GM18951 (cell line): ENCODE measurements around the gene TAS1R1.

Experiments
- POLR2A ChIP-seq: IDR thresholded peaks from 4 replicates; pipeline ENCODE4 v1.6.1; 2011; ENCODE audit warnings: mild to moderate bottlenecking; ENCODE audit not compliant: insufficient read length, insufficient read depth; ENCODE audit errors: extremely low read depth
- in situ Hi-C: fragments of 300-500 bp; cut with MboI; formaldehyde crosslinking; loops from one replicate; pipeline ENCODE4 v1.12.0; 2022; ENCODE audit warnings: low sequenced_read_pairs, mixed read lengths, inconsistent platforms; ENCODE audit not compliant: unreplicated experiment

Gene TAS1R1

DNA sequence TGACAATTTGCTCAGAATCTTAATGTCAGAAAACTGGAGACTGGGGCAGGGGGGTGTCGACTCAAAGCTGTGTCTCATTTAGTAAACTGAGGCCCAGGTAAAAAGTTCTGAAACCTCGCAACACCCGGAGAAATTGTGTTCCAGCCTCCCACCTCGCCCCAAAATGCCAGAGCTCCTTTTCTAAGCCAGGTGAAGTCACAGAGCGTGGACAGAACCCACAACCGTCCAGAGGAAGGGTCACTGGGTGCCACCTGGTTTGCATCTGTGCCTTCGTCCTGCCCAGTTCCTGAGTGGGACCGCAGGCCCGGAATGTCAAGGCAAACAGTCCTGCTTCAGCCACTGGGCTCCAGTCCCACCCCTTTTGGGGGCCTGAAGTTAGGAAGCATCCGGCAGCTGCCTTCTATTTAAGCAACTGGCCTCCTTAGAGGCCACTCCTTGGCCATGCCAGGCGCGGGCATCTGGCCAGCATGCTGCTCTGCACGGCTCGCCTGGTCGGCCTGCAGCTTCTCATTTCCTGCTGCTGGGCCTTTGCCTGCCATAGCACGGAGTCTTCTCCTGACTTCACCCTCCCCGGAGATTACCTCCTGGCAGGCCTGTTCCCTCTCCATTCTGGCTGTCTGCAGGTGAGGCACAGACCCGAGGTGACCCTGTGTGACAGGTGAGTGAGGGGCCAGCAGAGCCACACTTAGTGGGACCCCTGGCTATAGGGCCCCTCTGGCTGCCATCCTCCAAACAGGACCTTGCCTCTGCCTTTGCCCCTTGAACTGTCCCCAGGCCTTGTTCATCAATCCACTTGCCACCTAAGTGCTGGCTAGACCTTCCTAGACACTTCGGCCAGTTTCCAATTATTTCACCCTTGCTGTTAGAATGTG, at the start of gene TAS1R1:
TSS of gene TAS1R1 (plus strand) at position 401 of the 872 bp plus-strand sequence. CDS start at position 468, 67 bp downstream.
- no peak for TF ChIP-seq POLR2A
- in situ Hi-C loops = no loop called here

DNA sequence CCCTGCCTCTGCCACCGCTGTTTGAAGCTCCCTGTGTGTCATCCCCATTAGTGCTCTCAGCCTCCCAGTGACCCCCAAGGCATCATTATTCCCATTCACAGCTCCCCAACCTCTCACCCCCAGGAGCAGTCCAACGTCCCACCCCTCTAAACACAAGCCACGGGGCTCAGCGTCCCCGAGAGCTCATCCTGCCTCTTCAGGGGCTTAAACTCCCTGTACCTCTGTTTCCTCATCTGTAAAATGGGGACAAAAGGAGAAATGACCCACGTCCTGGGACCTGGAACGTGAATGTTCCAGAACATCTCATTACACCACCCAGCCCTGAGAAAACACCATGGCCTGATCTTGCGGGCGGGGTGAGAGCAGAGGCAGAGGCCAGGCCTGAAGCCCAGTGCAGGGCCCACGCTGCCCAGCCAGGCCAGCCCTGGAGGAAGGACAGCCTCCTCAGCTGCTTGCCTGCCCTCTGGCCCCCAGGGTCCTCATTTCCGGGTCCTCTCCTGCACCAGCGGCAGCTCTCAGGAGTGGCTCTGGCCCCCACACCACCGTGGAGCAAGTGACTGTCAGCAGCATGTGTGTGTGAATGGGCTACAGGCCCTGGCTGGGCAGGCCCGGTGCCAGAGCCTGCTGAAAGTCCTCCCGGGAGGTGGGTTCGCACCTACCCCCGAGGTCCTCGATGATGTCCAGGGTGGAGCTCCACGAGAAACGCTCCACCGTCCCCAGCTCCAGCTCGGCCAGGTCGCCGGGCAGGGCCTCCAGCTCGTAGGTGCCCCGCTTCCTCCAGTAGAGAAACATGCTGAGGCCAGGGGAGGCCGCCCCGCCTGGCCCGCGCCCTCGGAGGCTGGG, 49.5 kb upstream of the TAS1R1 start:
- in situ Hi-C loops = no loop called here
- TF ChIP-seq POLR2A = no peak

GRCh38 chr1:6506210-6507036, 48.7 kb upstream of the TAS1R1 start:
- no peak for TF ChIP-seq POLR2A
- in situ Hi-C loops = no loop called here

- in situ Hi-C loops = no loop called here
- no peak for TF ChIP-seq POLR2A
Observed at GRCh38 chr1:6507037-6507428, 48.1 kb upstream of the TAS1R1 start.

DNA sequence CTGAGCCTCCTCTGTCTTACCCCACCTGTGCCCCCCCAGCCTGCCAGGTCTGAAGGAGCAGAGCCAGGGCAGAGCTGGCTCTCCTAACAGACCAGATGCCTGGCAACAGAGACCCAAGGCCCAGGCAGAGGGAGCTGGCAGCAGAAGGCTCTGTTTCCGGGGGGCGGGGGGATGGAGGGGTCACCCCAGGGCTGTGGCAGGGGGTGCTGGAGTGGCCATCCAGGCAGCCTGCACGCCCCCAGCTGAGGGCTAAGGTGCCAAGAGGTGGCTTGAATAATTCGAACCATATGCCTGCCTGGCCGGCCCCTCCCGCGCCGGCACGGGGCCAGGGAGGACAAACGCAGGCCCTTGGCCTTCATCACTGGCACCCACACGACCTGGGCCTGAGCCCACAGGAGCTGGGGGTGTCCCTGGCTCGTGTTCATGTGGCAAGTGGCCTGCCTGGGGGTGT, 47.6 kb upstream of the TAS1R1 start:
- in situ Hi-C loops = no loop called here
- TF ChIP-seq POLR2A = no peak

- no peak for TF ChIP-seq POLR2A
Observed at GRCh38 chr1:6508154-6508815, 46.8 kb upstream of the TAS1R1 start.

DNA sequence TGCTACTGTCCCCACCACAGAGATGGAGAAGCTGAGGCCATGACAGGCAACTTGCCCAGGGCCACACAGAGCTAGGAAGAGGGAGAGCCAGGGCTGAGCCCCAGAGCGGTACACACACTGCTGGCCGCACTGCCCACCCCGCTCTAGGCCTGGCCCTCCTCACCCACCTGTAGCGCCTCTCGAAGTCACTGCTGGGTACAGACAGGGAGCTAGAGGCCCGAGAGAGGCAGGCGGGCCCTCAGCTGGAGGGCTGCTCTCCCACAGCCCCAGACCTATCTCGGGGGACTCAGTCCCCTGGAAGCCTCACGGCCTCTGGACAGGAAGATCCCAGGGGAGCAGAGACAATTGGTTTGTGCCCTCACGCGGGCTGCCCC, 46.3 kb upstream of the TAS1R1 start:
- in situ Hi-C loops = no loop called here

More at GRCh38 chr1:6508154-6508815, 46.8 kb upstream of the TAS1R1 start:
- in situ Hi-C loops = no loop called here

GRCh38 chr1:6509220-6509918, 45.7 kb upstream of the TAS1R1 start:
- TF ChIP-seq POLR2A = no peak
- in situ Hi-C loops = no loop called here

More for the DNA sequence above, 46.3 kb upstream of the TAS1R1 start:
- no peak for TF ChIP-seq POLR2A

DNA sequence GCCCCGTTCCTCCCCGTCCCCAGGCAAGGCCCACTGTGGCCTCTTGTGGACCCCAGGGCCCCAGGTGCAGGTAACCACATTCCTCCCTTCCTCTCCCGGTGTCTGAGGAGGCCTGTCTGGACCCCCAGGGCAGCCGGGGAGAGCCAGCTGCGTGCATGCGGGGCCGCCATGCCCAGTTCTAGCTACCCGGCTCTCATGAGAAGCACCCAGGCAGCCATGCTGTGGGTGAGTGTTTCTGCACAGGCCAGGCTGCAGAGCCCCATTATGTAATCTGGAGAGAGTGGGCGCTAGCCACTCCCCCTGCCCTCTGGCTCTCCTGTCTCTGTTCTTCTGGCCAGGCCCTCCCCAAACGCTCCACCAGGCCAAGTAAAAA, 45.2 kb upstream of the TAS1R1 start:
- in situ Hi-C loops = no loop called here
- no peak for TF ChIP-seq POLR2A

GRCh38 chr1:6510493-6510892, 44.6 kb upstream of the TAS1R1 start:
- TF ChIP-seq POLR2A = no peak
- in situ Hi-C loops = no loop called here

DNA sequence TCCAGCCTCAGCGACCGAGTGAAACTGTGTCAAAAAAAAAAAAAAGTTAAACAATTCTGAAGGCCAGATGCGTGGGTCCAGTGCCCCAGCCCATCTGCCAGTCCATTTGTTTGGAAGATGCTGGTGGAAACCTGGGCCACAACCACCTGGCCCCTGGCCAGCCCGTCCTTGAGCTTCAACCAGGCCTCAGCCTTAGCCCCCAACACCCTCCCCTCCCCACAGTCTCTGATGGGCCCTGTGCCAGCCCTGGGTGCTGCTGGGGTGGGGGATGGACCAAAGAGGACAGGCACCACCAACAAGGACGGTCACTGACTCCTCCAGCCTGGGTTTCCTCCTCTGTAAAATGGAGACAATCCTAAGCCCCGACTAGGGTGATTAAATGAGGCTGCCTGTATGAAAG, 44.1 kb upstream of the TAS1R1 start:
- TF ChIP-seq POLR2A = no peak
- in situ Hi-C loops = no loop called here
